Measurements from ENCODE around the gene C1R.

GRCh38 chr12:7064516-7064915 is 27.7 kb downstream of the C1R start:
- TF ChIP-seq CTCF (IDR thresholded peaks at IDR 0.05), result no peak
- no peak for TF ChIP-seq POLR2AphosphoS5 (IDR thresholded peaks at IDR 0.05)

All from upper lobe of left lung (tissue), 4 donors.